BJ (cell line): Measurements from ENCODE around the gene THRSP. TPM values are rescaled to one million over a fixed set of nuclear protein-coding genes. Genes with fewer than 3 reads are reported as not detected.
"Not testable (repeated sequence)": the region's sequence is repeated elsewhere in the genome, so short reads cannot be mapped to it uniquely, and the experiment has no call there.

ENCODE experiments used
- CTCF ChIA-PET: fragments of 350-600 bp; formaldehyde crosslinking; extraction: SDS; loops from one replicate; lab custom pipeline; 2021; ENCODE audit warnings: antibody characterized with exemption, inconsistent platforms; lab: Yijun Ruan, JAX
- POLR2A ChIA-PET: fragments of 300-600 bp; sonication (Branson Sonifier 250); formaldehyde crosslinking; extraction: SDS; loops from one replicate; lab custom pipeline; 2021; ENCODE audit warnings: antibody characterized with exemption; lab: Charles Lee
- DNase-seq: peaks from one replicate; pipeline ENCODE4 v3.0.0-alpha.2; 2011; ENCODE audit warnings: low read depth
- H3K27me3 ChIP-seq: 2 replicates; pipeline ENCODE4 v1.6.0; 2011; ENCODE audit warnings: low read length; ENCODE audit not compliant: control insufficient read depth, insufficient read depth
- H3K36me3 ChIP-seq: 2 replicates; pipeline ENCODE4 v1.5.1; 2011; ENCODE audit warnings: low read length; ENCODE audit not compliant: control insufficient read depth, insufficient read depth
- H3K4me3 ChIP-seq: 2 replicates; pipeline ENCODE4 v1.5.1; 2011; ENCODE audit warnings: low read depth, mild to moderate bottlenecking, control low read depth, low read length
- CTCF ChIP-seq: IDR thresholded peaks from 2 replicates; pipeline ENCODE4 v1.5.1; 2011; ENCODE audit warnings: low read depth, mild to moderate bottlenecking, control low read depth, inconsistent platforms, low read length, moderate library complexity; ENCODE audit not compliant: insufficient read depth
- polyA plus RNA-seq: library from polyadenylated mRNA; depleted of rRNA; stranded (reverse); fragments of >200 nt; gene quantifications from 2 replicates; pipeline ENCODE4 v1.2.3, GENCODE V29; 2011

The THRSP gene
- polyA plus RNA-seq, 1 experiment: not detected

- POLR2A ChIA-PET: no interaction called here
- Histone ChIP-seq H3K27me3 (no peaks in the 10 kb centered on the region), H3K36me3 (peaks cover 6% of the 10 kb centered on the region; the same call in 1 of the 2 replicates), H3K4me3 (no peak overlapping the region)
- no peak for TF ChIP-seq CTCF
- DNase-seq: no peak
- CTCF ChIA-PET: no interaction called here
Observed at GRCh38 chr11:78072455-78072854, 8.8 kb downstream of the THRSP start.

DNA sequence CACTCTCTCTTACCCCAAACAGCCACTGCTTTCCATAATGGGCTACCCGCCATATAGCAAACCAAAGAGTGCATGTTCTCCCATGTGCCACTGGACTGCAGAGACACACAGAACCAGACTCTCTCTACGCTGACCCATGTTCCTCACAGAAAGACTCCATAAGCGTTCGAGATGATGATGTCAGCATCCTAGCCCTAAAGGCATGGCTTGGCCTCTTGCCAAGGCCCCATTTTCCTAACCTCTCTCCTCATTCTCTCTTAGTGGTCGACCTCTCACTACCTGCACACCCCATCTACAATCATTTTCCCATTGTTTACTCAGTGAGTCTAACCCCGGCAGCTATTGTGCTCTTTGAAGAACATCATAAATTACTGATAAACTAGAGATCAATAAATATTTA, 11.1 kb downstream of the THRSP start:
- no peak for DNase-seq
- ChIA-PET POLR2A (no interaction called here), CTCF (no interaction called here)
- no peaks in the 10 kb centered on the region for H3K27me3 ChIP-seq
- no peak overlapping the region for H3K4me3 ChIP-seq
- no peak for TF ChIP-seq CTCF
- peaks cover 4% of the 10 kb centered on the region; the same call in 1 of the 2 replicates for H3K36me3 ChIP-seq

- ChIA-PET CTCF (interaction anchor here (0.7 kb wide), 1 partner anchor 44 kb away, joined by 3 read pairs; no protein-coding TSS in a partner anchor), POLR2A (interaction anchor here (0.8 kb wide), 1 partner anchor 15 kb away, joined by 3 read pairs; no protein-coding TSS in a partner anchor)
- H3K27me3 ChIP-seq: no peaks in the 10 kb centered on the region
- TF ChIP-seq CTCF: no peak
- no peak for DNase-seq
- H3K4me3 ChIP-seq: no peak overlapping the region
- peaks cover 2% of the 10 kb centered on the region; the same call in 1 of the 2 replicates for H3K36me3 ChIP-seq
Observed at GRCh38 chr11:78076733-78077403, 13.2 kb downstream of the THRSP start.

GRCh38 chr11:78077592-78077991, 13.9 kb downstream of the THRSP start:
- CTCF ChIA-PET: interaction anchor here (0.7 to 1.0 kb wide), 2 partner anchors 14 to 43 kb away, joined by 3 read pairs; partner anchors contain the start of gene THRSP
- POLR2A ChIA-PET, DNase-seq, H3K4me3 ChIP-seq, H3K27me3 ChIP-seq, H3K36me3 ChIP-seq: not testable (repeated sequence)

DNA sequence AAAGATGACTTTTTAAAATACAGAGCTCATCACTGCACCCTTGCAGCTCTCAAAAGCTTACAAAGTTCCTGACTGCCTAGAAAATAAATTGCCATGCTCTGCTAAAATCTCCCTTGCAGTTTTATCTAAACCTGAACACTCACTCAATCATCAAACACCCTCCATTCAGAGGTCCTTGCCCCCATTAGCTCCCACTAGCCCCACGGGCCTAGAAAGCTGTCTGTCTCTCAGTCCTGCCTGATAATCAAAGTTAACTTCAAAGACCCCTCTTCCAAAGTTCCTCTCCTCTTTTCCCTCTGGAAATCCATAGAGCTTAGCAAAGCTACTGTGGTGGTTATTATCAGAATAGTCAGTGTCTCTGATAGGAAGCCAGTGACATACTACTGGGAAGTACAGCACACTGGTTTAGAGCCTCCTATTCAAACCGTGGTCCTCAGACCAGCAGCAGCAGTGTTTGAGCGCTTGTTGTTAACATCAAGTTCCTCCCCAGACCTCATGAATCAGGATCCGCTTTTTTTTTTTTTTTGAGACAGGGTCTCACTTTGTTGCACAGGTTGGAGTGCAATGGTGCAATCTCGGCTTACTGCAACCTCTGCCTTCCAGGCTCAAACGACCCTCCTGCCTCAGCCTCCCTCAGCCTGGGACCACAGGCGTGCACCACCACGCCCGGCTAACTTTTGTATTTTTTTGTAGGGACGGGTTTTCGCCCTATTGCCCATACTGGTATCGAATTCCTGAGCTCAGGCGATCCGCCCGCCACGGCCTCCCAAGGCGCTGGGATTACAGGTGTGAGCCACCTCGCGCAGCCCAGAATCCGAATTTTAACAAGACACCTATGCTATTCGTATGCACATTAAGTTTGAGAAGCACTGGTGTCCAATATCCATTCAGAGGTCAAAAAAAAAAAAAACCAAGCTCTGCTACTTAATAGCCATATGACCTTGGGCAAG, 14.8 kb downstream of the THRSP start:
- no peaks in the 10 kb centered on the region for H3K36me3 ChIP-seq
- POLR2A ChIA-PET: interaction anchor here (0.6 kb wide), 3 partner anchors 9 to 542 kb away, joined by 3 to 10 read pairs (median 3); no protein-coding TSS in a partner anchor
- H3K27me3 ChIP-seq: no peaks in the 10 kb centered on the region
- H3K4me3 ChIP-seq: peak overlapping the region; percentile 76
- no peak for TF ChIP-seq CTCF
- no peak for DNase-seq
- CTCF ChIA-PET: interaction anchor here (0.6 to 1.0 kb wide), 2 partner anchors 15 to 338 kb away, joined by 3 read pairs; partner anchors contain the start of gene THRSP
